DOHH2 (cell line): ENCODE results near the gene HAND2.

Experiments
- H3F3A ChIP-seq: fragments of 200-600 bp; sonication (generic), shearing (Covaris generic); 2 replicates; pipeline ENCODE4 v1.6.0; 2016; ENCODE audit warnings: antibody characterized with exemption, mild to moderate bottlenecking; ENCODE audit not compliant: control insufficient read depth, insufficient read depth
- H3K27ac ChIP-seq: fragments of 200-600 bp; sonication (generic); 2 replicates; pipeline ENCODE4 v1.5.1; 2014; ENCODE audit warnings: low read depth, mild to moderate bottlenecking, low read length, moderate library complexity
- H3K27me3 ChIP-seq: fragments of 200-600 bp; sonication (generic); 2 replicates; pipeline ENCODE4 v1.6.1; 2014; ENCODE audit warnings: mild to moderate bottlenecking, low read length, mixed read lengths; ENCODE audit not compliant: control insufficient read depth
- H3K36me3 ChIP-seq: fragments of 200-600 bp; sonication (generic); 2 replicates; pipeline ENCODE4 v1.6.1; 2014; ENCODE audit warnings: mild to moderate bottlenecking, low read length, moderate library complexity, mixed read lengths; ENCODE audit not compliant: control insufficient read depth
- H3K4me1 ChIP-seq: fragments of 200-600 bp; sonication (generic); 2 replicates; pipeline ENCODE4 v1.6.1; 2014; ENCODE audit warnings: mild to moderate bottlenecking, low read length, mixed read lengths; ENCODE audit not compliant: control insufficient read depth
- H3K4me2 ChIP-seq: fragments of 200-600 bp; sonication (generic); 2 replicates; pipeline ENCODE4 v1.6.0; 2014; ENCODE audit warnings: mild to moderate bottlenecking, low read length, moderate library complexity
- H3K4me3 ChIP-seq: fragments of 200-600 bp; sonication (generic); 2 replicates; pipeline ENCODE4 v1.5.1; 2014; ENCODE audit warnings: mild to moderate bottlenecking, low read length, mixed read lengths
- H3K79me2 ChIP-seq: fragments of 200-600 bp; sonication (generic); 2 replicates; pipeline ENCODE4 v1.6.1; 2014; ENCODE audit warnings: mild to moderate bottlenecking, low read length, mixed read lengths; ENCODE audit not compliant: control insufficient read depth
- H3K9me2 ChIP-seq: fragments of 200-600 bp; sonication (generic); replicated peaks from 2 replicates; pipeline ENCODE4 v1.6.1; 2014; ENCODE audit warnings: mild to moderate bottlenecking, low read length, mixed read lengths; ENCODE audit not compliant: control insufficient read depth
- H3K9me3 ChIP-seq: fragments of 200-600 bp; sonication (generic); 2 replicates; pipeline ENCODE4 v1.6.1; 2014; ENCODE audit warnings: antibody characterized with exemption, low read length, mixed read lengths; ENCODE audit not compliant: control insufficient read depth, insufficient read depth
- H4K20me1 ChIP-seq: fragments of 200-600 bp; sonication (generic); 2 replicates; pipeline ENCODE4 v1.6.0; 2014; ENCODE audit warnings: low read depth, mild to moderate bottlenecking, antibody characterized with exemption, low read length, moderate library complexity; ENCODE audit not compliant: control insufficient read depth, insufficient read depth
- EZH2phosphoT487 ChIP-seq: fragments of 200-600 bp; sonication (generic); IDR thresholded peaks from 2 replicates; pipeline ENCODE4 v1.6.1; 2017; ENCODE audit warnings: borderline replicate concordance, mild to moderate bottlenecking, antibody characterized with exemption, low read length, moderate library complexity, mixed read lengths
- TF ChIP-seq, protein P1 (sequence below): fragments of 200-600 bp; sonication (generic); IDR thresholded peaks from one replicate; pipeline ENCODE4 v1.5.1; 2014; ENCODE audit warnings: antibody characterized with exemption, mild to moderate bottlenecking, low read depth, low read length; ENCODE audit not compliant: poor library complexity, severe bottlenecking

The HAND2 gene

DNA sequence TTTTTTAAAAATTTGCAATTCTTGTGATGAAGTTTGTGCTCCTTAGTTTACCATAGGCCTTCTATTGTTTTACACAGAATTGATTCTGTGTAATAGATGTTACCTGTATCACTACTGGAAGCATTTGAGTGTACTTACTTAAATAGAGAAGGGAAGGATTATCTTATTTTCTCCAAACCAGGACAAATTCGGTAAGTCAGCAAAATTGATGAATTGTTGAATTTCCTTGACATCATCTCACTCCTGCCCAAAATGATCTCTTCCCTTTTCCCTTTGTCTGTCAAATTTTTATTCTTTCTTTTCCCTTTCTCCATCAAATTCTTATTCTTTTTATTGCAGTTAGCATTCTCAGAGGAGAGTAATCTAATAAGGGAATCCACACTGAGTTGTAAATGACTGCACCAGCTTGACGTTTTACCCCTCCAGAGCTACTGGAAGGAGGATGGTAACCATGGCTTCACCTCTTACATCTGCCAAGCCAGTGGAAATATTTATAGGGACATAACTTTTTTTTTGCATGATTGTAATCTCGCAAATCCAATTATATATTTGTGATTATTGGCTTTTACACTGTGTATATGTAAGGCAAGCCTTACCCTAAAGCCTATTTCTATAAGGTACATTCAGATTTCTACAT, 42.6 kb upstream of the HAND2 start:
- H3K9me3 ChIP-seq, result no peaks in the 10 kb centered on the region
- H3K27ac ChIP-seq, result no peak overlapping the region
- no peaks in the 10 kb centered on the region for H3K79me2 ChIP-seq
- TF ChIP-seq EZH2phosphoT487, result no peak
- TF ChIP-seq, protein P1, sequence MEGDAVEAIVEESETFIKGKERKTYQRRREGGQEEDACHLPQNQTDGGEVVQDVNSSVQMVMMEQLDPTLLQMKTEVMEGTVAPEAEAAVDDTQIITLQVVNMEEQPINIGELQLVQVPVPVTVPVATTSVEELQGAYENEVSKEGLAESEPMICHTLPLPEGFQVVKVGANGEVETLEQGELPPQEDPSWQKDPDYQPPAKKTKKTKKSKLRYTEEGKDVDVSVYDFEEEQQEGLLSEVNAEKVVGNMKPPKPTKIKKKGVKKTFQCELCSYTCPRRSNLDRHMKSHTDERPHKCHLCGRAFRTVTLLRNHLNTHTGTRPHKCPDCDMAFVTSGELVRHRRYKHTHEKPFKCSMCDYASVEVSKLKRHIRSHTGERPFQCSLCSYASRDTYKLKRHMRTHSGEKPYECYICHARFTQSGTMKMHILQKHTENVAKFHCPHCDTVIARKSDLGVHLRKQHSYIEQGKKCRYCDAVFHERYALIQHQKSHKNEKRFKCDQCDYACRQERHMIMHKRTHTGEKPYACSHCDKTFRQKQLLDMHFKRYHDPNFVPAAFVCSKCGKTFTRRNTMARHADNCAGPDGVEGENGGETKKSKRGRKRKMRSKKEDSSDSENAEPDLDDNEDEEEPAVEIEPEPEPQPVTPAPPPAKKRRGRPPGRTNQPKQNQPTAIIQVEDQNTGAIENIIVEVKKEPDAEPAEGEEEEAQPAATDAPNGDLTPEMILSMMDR, result no peak
- no peaks in the 10 kb centered on the region for H3K9me2 ChIP-seq
- no peaks in the 10 kb centered on the region for H3K4me1 ChIP-seq
- no peaks in the 10 kb centered on the region for H3F3A ChIP-seq
- H4K20me1 ChIP-seq, result no peaks in the 10 kb centered on the region
- no peak overlapping the region for H3K4me3 ChIP-seq
- no peaks in the 10 kb centered on the region for H3K36me3 ChIP-seq
- H3K27me3 ChIP-seq, result peaks cover 5% of the 10 kb centered on the region; the same call in 1 of the 2 replicates
- H3K4me2 ChIP-seq, result no peak overlapping the region

DNA sequence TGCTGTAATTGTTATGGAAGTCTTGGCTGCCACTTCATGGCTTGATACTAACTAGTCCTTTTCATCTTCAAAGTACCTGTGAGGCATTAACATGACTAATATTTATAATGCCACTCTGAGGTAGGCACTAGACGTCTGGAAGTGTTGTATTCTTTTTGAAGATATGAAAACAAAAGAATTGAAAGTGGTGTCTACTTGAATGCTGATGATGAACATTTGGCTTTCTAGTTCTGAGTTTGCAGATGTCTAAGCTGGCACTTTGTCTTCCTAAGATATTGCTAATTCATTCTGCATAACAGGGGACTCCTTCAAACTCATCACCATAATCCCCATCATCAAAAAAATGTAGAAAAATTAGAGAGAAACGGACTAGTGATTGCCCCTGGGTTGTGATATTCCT, 41.6 kb upstream of the HAND2 start:
- H3K9me2 ChIP-seq, result no peaks in the 10 kb centered on the region
- H3K4me3 ChIP-seq, result no peak overlapping the region
- H3K27me3 ChIP-seq, result peaks cover 5% of the 10 kb centered on the region; the same call in 1 of the 2 replicates
- no peaks in the 10 kb centered on the region for H3F3A ChIP-seq
- H4K20me1 ChIP-seq, result no peaks in the 10 kb centered on the region
- H3K27ac ChIP-seq, result no peak overlapping the region
- no peaks in the 10 kb centered on the region for H3K9me3 ChIP-seq
- no peaks in the 10 kb centered on the region for H3K4me1 ChIP-seq
- no peak overlapping the region for H3K4me2 ChIP-seq
- no peaks in the 10 kb centered on the region for H3K79me2 ChIP-seq
- TF ChIP-seq, protein P1, result no peak
- TF ChIP-seq EZH2phosphoT487, result no peak
- H3K36me3 ChIP-seq, result no peaks in the 10 kb centered on the region

DNA sequence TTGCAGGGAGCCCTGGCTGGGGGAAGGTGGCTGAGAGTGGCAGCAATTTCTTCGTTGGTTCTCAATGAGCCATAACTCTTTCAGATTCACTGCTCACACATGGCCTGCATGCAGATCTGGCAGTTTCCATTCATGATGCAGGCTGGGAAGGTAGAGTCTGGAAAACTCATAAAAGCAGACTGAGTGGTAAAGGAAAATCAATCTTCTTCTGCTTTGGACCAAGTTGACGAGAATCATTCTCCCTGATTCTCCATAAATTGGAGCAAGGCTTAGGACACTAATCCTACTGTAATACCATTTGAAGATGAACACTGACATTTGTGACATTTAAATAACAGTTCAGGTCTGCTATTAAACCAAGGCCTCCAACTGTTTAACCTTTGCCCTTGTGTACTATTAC, 35.3 kb upstream of the HAND2 start:
- TF ChIP-seq, protein P1, result no peak
- no peak for TF ChIP-seq EZH2phosphoT487
- Histone ChIP-seq H3K27ac (no peak overlapping the region), H3K27me3 (no peaks in the 10 kb centered on the region), H3K4me1 (no peaks in the 10 kb centered on the region), H4K20me1 (no peaks in the 10 kb centered on the region), H3F3A (no peaks in the 10 kb centered on the region), H3K36me3 (no peaks in the 10 kb centered on the region), H3K79me2 (no peaks in the 10 kb centered on the region), H3K4me3 (no peak overlapping the region), H3K9me2 (no peaks in the 10 kb centered on the region), H3K9me3 (no peaks in the 10 kb centered on the region), H3K4me2 (no peak overlapping the region)
